Fibroblast of lung (primary cell): Measurements from ENCODE around the gene POMC. TPM values are rescaled to one million over a fixed set of nuclear protein-coding genes. Genes with fewer than 3 reads are reported as not detected.

Experiments used
- DNase-seq, 2 donors: peaks; one replicate each; pipeline versions ENCODE4 v3.0.0 to v3.0.0-alpha.2; 2010; ENCODE audit warnings: low read depth in 2 of 2
- H2AFZ ChIP-seq: 2 replicates; pipeline ENCODE4 v1.5.1; 2012; ENCODE audit warnings: low read length, control low read depth, inconsistent platforms
- H3K27ac ChIP-seq: 2 replicates; pipeline ENCODE4 v1.5.1; 2011; ENCODE audit warnings: low read length, control low read depth; ENCODE audit not compliant: insufficient read depth
- H3K27me3 ChIP-seq: 2 replicates; pipeline ENCODE4 v1.5.1; 2011; ENCODE audit warnings: mild to moderate bottlenecking, low read length; ENCODE audit not compliant: control insufficient read depth, insufficient read depth
- H3K36me3 ChIP-seq: 2 replicates; pipeline ENCODE4 v1.5.1; 2011; ENCODE audit warnings: low read length; ENCODE audit not compliant: control insufficient read depth, insufficient read depth
- H3K4me1 ChIP-seq: 2 replicates; pipeline ENCODE4 v1.5.1; 2011; ENCODE audit warnings: low read length; ENCODE audit not compliant: control insufficient read depth, insufficient read depth; ENCODE audit errors: extremely low read depth
- H3K4me2 ChIP-seq: 2 replicates; pipeline ENCODE4 v1.5.1; 2011; ENCODE audit warnings: low read length, control low read depth; ENCODE audit not compliant: insufficient read depth; ENCODE audit errors: extremely low read depth
- H3K4me3 ChIP-seq, 4 experiments: fragments of 200-600 bp in 1 of 4; sonication (generic) in 1 of 4; replicated peaks in 1 of 4; 2 replicates each; pipeline ENCODE4 v1.5.1; 2011 to 2016; ENCODE audit warnings: low read length in 4 of 4, low read depth in 3 of 4, mild to moderate bottlenecking in 3 of 4, control low read depth in 2 of 4, inconsistent platforms in 1 of 4, mixed read lengths in 1 of 4; ENCODE audit not compliant: insufficient read depth in 1 of 4; ENCODE audit errors: control extremely low read depth in 1 of 4
- H3K79me2 ChIP-seq: 2 replicates; pipeline ENCODE4 v1.5.1; 2012; ENCODE audit warnings: mild to moderate bottlenecking, low read length, inconsistent platforms; ENCODE audit not compliant: control insufficient read depth, insufficient read depth
- H3K9ac ChIP-seq: 2 replicates; pipeline ENCODE4 v1.5.1; 2011; ENCODE audit warnings: mild to moderate bottlenecking, low read length, control low read depth; ENCODE audit not compliant: insufficient read depth
- H3K9me3 ChIP-seq: 2 replicates; pipeline ENCODE4 v1.5.1; 2012; ENCODE audit warnings: low read depth, low read length; ENCODE audit not compliant: control insufficient read depth, insufficient read depth
- H4K20me1 ChIP-seq: 2 replicates; pipeline ENCODE4 v1.5.1; 2011; ENCODE audit warnings: low read length; ENCODE audit not compliant: control insufficient read depth, insufficient read depth; ENCODE audit errors: extremely low read depth
- EZH2 ChIP-seq: IDR thresholded peaks from 2 replicates; pipeline ENCODE4 v1.5.1; 2012; ENCODE audit warnings: low read length, control low read depth, mild to moderate bottlenecking; ENCODE audit errors: missing control alignments
- polyA plus RNA-seq, 2 donors: library from polyadenylated mRNA; depleted of rRNA in 1 of 2; stranded (reverse) in 1 of 2; unstranded in 1 of 2; fragments of >200 nt; gene quantifications; 2 replicates each; pipeline ENCODE4 v1.2.1, GENCODE V29; 2011 to 2012; ENCODE audit warnings: missing spikeins in 1 of 2
- total RNA-seq: library from RNA; depleted of rRNA; stranded (reverse); fragments of >200 nt; gene quantifications from 2 replicates; pipeline ENCODE4 v1.2.1, GENCODE V29; 2014
- TF ChIP-seq, protein P1 (sequence below), 2 donors: IDR thresholded peaks in 1 of 2; conservative IDR thresholded peaks in 1 of 2; 1 replicate in 1 of 2; 2 replicates in 1 of 2; pipeline ENCODE4 v1.5.1; 2011 to 2012; ENCODE audit warnings: low read length in 2 of 2, control low read depth in 1 of 2, inconsistent platforms in 1 of 2, low read depth in 1 of 2, mild to moderate bottlenecking in 1 of 2

POMC gene
- total and polyA plus RNA-seq, 2 donors (not counting 1 experiment from before 2014, with no cell fraction given), result 0.66 TPM; not detected in 1

DNA sequence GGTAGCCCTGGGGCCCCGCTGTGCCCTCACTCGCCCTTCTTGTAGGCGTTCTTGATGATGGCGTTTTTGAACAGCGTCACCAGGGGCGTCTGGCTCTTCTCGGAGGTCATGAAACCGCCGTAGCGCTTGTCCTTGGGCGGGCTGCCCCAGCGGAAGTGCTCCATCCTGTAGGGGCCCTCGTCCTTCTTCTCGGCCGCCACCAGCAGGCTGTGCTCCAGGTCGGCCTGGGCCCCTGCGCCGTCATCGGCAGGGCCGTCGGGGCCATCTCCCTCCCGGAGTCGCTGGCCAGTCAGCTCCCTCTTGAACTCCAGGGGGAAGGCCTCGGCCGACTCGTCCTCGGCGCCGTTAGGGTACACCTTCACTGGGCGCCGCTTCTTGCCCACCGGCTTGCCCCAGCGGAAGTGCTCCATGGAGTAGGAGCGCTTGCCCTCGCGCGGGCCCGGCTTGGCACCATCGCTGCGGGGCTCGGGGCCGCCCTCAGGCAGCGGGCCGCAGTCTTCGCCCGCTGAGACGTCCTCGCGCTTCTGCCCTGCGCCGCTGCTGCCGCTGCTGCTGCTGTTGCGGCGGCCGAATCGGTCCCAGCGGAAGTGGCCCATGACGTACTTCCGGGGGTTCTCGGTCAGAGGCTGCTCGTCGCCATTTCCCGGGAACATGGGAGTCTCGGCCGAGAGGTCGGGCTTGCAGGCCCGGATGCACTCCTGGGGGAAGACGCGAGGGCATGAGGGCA is 7.2 kb downstream of the POMC start:
- Histone ChIP-seq H3K4me2 (peak overlapping the region; percentile 17), H3K27me3 (peaks cover 13% of the 10 kb centered on the region), H4K20me1 (no peaks in the 10 kb centered on the region), H3K79me2 (no peaks in the 10 kb centered on the region), H3K9ac (no peak overlapping the region), H3K4me3 (no peak overlapping the region), H3K36me3 (no peaks in the 10 kb centered on the region), H3K9me3 (no peaks in the 10 kb centered on the region), H2AFZ (peak overlapping the region; percentile 12), H3K4me1 (no peaks in the 10 kb centered on the region), H3K27ac (no peak overlapping the region)
- peak; percentile 37 to 52 for DNase-seq
- TF ChIP-seq, protein P1, sequence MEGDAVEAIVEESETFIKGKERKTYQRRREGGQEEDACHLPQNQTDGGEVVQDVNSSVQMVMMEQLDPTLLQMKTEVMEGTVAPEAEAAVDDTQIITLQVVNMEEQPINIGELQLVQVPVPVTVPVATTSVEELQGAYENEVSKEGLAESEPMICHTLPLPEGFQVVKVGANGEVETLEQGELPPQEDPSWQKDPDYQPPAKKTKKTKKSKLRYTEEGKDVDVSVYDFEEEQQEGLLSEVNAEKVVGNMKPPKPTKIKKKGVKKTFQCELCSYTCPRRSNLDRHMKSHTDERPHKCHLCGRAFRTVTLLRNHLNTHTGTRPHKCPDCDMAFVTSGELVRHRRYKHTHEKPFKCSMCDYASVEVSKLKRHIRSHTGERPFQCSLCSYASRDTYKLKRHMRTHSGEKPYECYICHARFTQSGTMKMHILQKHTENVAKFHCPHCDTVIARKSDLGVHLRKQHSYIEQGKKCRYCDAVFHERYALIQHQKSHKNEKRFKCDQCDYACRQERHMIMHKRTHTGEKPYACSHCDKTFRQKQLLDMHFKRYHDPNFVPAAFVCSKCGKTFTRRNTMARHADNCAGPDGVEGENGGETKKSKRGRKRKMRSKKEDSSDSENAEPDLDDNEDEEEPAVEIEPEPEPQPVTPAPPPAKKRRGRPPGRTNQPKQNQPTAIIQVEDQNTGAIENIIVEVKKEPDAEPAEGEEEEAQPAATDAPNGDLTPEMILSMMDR (conservative IDR thresholded peaks at IDR 0.05 in 1 of 2, IDR thresholded peaks at IDR 0.05 in 1 of 2; ENCODE audit: low read depth in 1 of 2, low read length in 2 of 2), result no peak
- no peak for TF ChIP-seq EZH2

DNA sequence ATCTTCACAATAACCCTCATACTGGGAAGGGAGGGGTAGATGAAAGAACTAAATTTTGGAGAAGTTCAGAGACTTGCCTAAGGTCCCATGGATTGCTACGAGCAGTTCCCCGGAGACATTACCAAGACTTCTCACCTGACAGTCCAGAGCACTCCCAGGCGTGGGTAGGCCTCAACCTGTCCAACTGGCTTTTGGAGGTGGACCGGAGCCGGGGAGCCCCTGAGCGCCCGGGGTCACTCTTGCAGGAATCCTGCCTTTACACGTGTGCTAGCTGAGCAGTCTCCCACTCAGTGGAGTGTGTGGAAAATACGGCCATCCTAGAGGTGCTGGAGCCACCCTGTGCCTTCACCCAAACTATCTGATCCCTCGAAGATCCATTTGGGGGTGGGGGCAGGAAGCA is 8.0 kb downstream of the POMC start:
- H3K36me3 ChIP-seq, result no peaks in the 10 kb centered on the region
- TF ChIP-seq, protein P1 (conservative IDR thresholded peaks at IDR 0.05 in 1 of 2, IDR thresholded peaks at IDR 0.05 in 1 of 2; ENCODE audit: low read depth in 1 of 2, low read length in 2 of 2), result no peak
- no peak for TF ChIP-seq EZH2
- H3K9ac ChIP-seq, result no peak overlapping the region
- no peaks in the 10 kb centered on the region for H3K79me2 ChIP-seq
- no peak overlapping the region for H2AFZ ChIP-seq
- H3K27me3 ChIP-seq, result peaks cover 13% of the 10 kb centered on the region
- H3K27ac ChIP-seq, result no peak overlapping the region
- H3K4me1 ChIP-seq, result no peaks in the 10 kb centered on the region
- H3K4me3 ChIP-seq, result no peak overlapping the region
- no peaks in the 10 kb centered on the region for H4K20me1 ChIP-seq
- no peak overlapping the region for H3K4me2 ChIP-seq
- DNase-seq, result no peak
- H3K9me3 ChIP-seq, result no peaks in the 10 kb centered on the region

DNA sequence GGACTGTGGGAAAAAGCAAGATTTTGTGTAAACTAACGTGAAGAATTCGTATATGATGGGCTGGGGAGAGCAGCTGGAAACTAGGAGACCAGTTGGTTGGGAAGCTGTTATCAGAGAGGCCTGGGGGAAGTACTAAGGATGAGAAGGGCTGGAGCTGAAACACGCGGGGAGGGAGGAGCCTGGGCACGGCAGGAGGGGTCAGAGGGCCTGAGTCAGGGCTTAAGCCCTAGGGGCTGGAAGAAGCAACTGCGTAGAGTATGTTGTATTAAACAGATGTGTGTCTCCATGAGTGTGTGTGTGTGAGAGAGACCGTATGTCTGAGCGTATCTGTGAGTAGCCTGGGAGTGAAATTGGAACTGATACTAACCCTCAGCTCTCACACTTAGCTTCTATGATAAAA is 8.4 kb downstream of the POMC start:
- Histone ChIP-seq H3K9me3 (no peaks in the 10 kb centered on the region), H4K20me1 (no peaks in the 10 kb centered on the region), H3K79me2 (no peaks in the 10 kb centered on the region), H3K4me1 (no peaks in the 10 kb centered on the region), H2AFZ (no peak overlapping the region), H3K27me3 (peaks cover 13% of the 10 kb centered on the region), H3K4me2 (no peak overlapping the region), H3K27ac (no peak overlapping the region), H3K4me3 (no peak overlapping the region), H3K36me3 (no peaks in the 10 kb centered on the region), H3K9ac (no peak overlapping the region)
- DNase-seq, result no peak
- no peak for TF ChIP-seq EZH2
- TF ChIP-seq, protein P1 (conservative IDR thresholded peaks at IDR 0.05 in 1 of 2, IDR thresholded peaks at IDR 0.05 in 1 of 2; ENCODE audit: low read depth in 1 of 2, low read length in 2 of 2), result no peak
